8988T (cell line): ENCODE data around the gene PEX16.

Source experiments
- DNase-seq: peaks from one replicate; pipeline ENCODE4 v3.0.0; 2011

PEX16 gene

DNA sequence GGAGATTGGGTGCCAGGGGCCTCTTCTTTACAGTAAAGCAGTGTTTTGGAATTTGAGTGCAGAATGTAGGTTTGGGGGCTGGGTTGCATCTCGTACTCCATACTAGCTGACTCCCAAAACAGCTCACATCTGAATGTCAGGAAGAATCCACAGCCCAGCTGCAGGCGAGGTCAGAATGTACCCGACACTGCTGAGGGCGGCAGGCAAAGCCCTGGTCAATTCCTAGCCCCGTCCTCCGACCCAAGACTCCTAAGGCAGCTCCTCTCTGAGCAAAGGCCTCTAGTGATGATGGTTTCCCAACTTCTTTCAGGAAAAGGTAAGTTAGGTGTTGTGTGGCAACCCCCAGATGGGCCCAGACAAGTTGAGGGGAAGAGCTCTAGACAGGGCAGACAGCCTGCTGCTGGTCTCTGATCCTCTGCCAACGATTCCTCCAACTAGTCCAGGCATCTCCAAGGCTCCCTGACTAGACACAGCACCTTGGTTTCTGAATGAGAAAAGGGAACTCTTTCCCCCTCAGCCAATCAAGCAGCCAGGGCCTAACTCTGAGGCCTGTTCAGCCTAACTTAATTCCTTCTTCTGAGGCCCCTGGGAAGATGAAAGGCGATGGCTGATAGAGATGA lies 13.4 kb upstream of the PEX16 start:
- no peak for DNase-seq

DNA sequence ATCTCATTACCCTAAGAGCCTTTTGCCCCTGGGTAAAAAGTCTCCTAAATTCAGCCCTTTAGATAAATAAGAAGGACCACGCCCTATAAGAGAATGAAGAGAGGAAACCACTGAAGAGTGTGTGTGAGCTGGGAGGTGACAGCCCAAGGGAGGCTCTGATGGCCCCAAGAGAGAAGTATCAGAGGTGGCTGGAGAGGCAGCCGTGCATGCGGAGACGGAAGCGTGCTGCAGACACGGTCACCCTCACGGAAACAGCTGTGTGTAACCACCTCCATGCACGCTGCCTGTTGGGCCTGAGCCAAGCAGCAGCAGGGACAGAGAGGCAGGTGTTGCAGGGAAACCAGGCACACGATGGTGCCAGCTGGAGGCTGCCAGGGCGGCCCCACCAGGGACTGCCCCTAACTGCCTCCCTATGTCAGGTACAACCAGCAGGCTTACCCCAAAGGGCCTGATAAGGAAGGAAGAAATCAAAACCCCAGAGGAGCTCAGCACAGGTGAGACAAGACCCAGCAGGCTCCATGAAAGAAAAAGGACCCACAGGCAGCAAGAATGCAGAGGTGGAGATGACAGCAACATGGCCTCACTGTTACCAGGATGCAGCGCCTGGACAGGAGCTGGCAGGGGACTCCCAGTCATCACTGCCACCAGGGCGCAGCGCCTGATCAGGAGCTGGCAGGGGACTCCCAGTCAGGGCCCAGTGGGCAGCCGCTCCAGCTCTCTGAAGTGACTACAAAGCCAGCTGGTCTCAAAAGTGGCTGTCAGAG lies 12.5 kb upstream of the PEX16 start:
- no peak for DNase-seq

DNA sequence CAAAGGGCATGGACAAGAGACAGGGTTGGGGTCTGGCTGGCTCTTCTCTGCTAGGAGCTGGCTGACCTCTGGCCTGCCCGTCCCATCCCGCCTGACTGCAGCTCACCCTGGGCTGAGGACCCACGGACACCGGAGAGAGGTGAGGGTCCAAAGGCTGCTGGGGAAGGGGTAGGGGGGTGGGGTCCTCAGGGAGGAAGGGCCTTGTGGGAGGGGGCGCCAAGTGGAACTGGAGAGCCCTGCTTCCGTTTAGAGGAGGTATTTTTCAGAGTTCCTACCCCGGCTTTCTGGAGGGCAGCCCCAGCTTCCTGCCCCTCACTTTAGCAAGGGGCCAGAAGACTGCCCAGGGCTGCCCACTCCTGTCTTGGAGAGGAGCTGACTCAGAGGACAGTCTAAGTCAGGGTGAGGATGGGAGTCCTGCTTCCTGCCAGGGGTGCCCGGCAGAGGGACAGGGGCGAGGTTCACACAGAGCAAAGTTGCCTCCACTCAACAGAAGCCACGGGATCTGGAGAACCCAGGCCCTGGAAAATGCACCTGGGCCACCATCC lies 11.9 kb upstream of the PEX16 start:
- peak; percentile 51 for DNase-seq

DNA sequence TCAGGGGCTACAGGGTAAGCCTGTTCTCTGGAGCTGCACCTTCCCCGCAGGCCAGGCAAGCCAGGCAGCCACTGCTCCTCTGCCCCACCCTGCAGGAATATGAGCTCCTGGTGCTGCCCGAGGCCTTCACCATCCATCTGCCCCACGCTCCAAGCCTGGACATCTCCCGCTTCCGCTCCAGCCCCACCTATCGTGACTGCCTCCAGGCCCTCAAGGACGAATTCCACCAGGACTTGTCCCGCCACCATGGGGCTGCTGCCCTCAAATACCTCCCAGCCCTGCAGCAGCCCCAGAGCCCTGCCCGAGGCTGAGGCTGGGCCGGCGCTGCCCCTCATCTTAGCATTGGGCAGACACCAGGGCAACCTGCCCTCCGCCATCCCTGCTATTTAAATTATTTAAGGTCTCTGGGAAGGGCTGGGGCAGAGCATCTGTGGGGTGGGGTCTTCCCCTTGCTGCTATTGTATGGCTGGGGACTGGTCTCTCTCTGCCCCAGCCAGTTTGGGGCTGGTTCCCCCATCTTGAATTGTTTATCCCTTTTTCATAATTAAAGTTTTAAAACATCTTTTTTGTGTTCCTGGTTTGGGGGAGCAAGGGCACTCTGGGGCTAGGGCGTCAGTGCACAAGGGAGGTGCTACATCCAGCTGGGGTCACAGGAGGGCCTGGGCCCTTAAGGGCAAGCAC lies 11.0 kb upstream of the PEX16 start:
- no peak for DNase-seq

DNA sequence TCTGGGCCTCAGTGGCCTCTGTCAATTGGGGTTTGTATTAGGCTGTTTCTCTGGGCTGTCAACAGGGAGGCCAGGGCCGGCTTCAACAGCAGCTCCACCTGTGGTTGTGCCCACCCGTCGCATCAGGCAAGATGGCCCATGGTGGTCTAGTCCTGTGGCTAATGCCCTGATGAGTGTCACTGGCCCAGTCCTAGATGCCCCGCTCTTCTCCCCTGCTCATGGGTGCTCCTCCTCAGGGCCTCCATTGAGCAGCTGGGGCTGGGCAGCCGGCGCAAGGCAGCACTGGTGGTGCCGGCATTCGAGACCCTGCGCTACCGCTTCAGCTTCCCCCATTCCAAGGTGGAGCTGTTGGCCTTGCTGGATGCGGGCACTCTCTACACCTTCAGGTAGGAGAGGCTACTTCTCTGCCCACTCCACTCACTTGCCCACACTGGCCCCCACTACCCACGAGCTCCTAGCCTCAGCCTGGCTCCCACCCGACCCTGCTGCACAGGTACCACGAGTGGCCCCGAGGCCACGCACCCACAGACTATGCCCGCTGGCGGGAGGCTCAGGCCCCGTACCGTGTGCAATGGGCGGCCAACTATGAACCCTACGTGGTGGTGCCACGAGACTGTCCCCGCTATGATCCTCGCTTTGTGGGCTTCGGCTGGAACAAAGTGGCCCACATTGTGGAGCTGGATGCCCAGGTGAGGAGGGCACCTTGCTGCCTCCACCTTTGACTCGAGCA lies 10.2 kb upstream of the PEX16 start:
- peak; percentile 38 for DNase-seq

DNA sequence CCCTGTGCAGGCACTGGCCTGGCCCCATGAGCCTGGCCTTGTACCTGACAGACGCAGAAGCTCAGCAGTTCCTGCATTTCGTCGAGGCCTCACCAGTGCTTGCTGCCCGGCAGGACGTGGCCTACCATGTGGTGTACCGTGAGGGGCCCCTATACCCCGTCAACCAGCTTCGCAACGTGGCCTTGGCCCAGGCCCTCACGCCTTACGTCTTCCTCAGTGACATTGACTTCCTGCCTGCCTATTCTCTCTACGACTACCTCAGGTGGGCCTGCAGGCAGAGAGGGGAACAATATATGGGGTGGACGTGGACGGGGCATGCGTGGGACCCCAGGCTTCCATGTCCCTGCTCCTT lies 9.6 kb upstream of the PEX16 start:
- DNase-seq = no peak

DNA sequence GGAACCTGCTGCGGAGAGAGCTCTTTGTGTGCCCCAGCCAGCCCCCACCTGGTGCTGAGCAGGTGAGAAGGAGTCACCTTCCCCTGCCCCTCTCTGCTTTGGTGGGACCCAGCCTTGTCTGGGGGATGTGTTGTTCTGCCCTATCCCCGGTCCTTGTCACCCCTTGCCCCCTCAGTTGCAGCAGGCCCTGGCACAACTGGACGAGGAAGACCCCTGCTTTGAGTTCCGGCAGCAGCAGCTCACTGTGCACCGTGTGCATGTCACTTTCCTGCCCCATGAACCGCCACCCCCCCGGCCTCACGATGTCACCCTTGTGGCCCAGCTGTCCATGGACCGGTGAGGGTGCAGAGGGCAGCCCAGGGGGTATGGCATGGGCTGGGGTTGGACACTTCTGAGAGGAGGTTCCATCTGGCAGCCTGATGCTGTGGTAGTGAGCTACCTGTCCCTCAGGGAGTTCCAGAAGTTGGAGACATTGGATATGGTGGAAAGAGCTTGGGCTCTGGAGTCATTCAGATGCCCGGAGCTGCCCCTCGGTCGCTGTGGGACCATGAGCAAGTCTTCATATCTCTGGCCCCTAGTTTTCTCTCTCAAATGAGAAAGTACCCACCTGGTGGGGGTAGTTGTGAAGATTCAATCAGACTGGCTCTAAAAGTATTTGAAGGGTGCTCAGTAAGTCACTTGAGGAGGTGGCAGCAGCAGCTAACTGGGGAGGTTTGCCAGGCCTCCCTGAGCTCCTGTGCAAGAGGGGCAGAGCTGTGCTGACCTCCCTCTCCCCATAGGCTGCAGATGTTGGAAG lies 9.1 kb upstream of the PEX16 start:
- DNase-seq = peak; percentile 38

DNA sequence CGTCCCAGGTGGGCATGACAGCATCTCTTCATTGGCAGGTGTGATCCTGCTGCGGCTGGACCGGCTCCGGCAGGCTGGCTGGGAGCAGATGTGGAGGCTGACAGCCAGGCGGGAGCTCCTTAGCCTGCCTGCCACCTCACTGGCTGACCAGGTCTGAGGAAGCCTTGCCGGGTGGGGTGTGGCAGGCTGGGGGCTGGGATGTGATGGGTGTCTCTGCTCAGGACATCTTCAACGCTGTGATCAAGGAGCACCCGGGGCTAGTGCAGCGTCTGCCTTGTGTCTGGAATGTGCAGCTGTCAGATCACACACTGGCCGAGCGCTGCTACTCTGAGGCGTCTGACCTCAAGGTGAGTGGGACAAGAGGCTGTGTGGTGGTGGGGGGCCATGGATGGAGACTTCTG lies 8.3 kb upstream of the PEX16 start:
- peak; percentile 45 for DNase-seq

DNA sequence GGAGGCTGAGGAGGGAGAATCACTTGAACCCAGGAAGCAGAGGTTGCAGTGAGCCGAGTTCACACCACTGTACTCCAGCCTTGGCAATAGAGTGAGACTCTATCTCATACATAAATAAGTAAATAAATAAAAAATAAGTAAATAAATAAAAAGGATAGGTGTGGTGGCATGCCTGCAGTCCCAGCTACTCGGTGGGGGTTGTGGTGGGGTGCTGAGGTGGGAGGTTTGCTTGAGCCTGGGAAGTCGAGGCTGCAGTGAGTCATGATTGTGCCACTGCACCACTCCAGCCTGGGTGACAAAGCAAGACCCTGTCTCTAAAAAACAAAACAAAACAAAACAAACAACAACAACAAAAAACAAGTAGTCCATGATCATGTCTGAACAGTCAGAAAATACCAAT lies 7.9 kb upstream of the PEX16 start:
- DNase-seq = no peak

DNA sequence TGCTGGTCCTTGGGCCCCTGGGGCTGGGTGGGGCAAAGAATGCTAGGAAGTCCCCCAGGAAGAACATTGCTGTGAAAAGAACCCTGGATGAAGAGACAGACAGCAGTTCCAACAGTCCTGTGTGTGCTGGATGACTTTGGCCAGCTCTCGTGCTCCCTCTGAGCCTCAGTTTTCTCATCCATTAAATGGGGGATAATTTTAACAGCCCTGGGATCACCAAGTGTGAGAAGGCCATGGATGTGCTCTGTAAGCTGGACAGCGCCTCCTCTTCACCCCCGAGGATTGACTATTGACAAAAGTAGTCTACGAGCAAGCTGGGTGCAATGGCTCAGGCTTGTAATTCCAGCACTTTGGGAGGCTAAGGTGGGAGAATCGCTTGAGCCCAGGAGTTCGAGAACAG lies 7.2 kb upstream of the PEX16 start:
- DNase-seq = no peak

DNA sequence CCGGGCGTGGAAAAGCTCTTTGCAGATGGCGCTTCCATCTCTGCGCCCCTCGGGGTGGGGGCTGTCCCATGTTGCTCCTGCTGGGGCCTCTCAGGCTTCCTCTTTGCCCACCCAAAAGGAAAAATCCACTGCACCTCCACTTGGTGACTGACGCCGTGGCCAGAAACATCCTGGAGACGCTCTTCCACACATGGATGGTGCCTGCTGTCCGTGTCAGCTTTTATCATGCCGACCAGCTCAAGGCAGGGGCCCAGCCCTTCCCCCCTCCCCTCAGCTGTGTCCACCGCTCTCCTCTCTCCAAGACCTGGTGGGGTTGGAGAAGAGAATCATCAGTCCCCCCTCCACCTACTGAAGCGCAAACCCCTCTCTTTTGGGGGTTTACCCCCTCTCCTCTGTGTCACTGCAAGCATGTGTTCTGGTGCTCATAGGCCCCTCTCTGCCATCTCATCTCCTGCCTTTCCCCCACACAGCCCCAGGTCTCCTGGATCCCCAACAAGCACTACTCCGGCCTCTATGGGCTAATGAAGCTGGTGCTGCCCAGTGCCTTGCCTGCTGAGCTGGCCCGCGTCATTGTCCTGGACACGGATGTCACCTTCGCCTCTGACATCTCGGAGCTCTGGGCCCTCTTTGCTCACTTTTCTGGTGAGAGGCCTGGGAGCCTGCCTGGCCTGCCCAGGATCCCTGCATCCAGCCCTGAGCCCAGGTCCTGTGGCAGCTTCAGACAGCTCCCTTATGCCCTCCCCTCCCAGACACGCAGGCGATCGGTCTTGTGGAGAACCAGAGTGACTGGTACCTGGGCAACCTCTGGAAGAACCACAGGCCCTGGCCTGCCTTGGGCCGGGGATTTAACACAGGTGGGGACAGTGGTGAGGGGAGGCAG lies 6.6 kb upstream of the PEX16 start:
- DNase-seq = peak; percentile 79

DNA sequence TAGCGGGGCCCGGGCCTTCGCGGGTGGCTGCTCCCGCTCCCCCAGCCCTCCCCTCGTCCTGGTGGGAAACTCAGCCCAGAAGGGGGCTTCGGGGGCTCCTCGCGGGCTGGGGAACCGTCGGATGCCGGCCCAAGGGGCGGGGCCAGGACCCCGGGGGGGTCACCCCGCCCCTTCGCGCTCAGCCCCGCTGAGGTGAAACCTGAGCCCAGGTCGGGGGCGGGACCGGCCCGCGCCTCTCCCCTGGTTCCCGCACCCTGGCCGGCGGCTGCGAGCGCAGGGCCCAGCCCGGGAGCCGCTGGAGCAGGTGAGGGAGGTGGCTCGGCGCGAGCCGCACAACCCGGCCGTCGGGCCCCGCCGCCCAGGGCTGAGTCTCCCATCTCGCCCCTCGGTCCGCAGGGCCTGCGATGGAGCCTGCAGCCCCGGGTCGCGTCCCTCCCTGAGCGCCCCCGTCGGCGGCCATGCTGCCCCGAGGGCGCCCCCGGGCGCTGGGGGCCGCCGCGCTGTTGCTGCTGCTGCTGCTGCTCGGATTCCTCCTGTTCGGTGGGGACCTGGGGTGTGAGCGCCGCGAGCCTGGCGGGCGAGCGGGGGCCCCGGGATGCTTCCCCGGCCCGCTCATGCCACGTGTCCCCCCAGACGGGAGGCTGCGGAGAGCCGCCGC lies 4.9 kb upstream of the PEX16 start, which contains the start of gene LARGE2:
LARGE2 (plus strand) TSS at position 232 of the 658 bp plus-strand sequence; CDS start at position 459, 227 bp downstream.
- DNase-seq = peak; percentile 95

DNA sequence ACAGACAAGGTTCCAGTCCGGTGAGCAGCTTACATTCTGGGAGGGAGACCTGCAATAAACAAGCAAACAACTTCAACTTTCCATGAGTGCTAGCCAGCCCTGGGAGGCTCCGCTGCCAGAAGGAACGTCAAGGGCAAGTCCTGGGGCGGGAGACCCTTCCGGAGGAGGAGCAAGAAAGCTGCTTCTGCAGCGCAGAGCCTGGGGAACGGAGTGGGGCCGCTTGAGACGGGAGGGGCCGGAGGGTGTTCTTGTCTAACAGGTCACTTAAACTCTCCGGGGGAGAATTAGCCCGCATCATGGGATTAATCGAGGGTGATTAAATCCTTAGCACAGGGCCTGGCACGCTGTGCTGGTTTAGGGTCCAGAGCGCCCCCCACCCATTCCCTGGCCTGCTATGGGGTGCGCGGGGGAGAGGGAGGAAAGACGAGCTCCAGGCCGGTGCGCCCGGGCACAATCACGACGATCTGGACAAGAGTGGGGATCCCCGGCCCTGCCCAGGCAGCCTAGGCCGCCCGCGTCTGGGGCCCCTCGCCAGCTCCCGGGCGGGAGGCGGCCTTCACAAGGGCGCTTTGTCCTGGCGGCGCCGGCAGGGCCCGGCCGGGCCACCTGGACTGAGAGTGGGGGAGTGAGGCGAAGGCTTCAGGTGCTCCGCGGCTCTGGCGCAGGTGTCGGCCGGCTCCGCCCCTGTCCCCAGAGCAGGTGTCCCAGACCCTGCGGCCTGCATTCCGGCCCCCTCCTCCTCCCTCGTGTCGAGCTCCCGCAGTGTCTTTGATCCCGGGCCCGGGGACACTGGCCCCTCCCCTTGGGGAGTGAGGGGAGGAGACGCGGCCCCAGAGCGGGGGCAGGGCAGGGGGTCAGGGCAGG lies 4.1 kb upstream of the PEX16 start:
- peak; percentile 62 for DNase-seq

DNA sequence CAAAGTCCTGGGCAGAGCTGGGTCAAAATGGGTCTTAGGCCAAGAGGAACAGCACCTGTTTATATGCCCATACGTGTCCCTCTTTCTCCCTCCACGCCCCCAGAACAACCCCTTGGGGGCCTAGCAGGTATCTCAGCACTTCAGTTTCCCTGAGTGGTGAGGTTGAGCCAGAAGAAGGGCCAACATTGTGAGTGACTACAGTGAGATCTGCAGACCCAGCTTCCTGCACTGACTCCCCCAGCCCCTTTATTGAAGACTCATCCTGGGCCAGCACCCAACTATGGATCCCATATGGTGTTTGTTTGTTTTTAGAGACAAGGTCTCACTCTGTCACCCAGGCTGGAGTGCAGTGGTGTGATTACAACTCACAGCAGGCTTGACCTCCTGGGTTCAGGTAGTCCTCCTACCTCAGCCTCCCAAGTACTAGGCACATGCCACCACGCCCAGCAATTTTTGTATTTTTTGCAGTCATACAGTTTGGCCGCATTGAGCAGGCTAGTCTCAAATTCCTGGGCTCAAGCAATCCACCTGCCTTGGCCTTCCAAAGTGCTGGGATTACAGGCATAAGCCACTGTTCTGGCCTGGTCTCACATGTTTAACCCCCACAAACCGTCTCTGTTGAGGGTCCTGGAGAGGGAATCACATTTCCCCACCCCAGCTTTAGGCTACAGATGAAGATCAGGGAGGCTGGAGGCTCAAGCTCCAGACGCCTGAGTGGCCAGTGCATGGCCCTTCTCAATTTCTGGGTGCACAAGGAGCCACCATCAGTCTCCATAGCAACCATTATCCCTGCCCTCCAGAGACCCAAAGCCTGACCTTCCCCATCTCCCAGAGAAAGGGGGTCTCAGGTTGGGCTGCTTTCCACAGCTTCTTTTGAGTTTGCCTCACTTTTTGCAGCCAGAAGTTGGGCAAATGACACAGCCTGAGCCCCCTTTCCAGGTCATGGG lies 3.1 kb upstream of the PEX16 start:
- peak; percentile 19 for DNase-seq

DNA sequence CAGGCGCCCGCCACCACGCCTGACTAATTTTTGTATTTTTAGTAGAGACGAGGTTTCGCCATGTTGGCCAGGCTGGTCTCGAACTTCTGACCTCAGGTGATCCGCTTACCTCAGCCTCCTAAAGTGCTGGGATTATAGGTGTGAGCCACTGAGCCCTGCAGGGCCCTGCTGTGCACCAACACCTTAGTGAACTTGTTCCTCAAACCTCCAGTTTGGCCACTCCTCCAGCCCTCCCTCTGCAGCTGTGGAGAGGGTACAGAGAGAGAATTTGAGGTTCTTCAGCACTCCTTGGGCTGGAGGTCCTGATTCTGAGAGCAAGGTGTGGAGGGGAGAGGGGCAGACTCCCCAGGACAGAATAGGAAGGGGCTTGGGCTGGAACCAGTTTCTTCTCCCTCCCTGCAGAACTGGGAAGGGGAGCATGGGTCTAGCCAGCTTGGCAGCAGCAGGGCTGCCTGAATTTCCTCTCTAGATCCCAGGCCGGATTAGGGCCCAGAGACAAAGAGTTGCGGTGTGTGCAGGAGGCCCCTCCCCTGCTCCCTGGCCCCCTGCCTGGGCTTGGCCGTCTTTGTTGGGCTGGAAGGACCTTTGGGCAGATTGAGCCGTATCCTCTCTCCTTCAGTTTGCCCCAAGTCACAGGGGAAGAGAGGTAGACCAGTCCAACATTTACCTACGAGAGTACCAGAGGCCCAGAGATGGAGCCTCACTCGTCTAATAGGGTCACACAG lies 2.3 kb upstream of the PEX16 start:
- no peak for DNase-seq

DNA sequence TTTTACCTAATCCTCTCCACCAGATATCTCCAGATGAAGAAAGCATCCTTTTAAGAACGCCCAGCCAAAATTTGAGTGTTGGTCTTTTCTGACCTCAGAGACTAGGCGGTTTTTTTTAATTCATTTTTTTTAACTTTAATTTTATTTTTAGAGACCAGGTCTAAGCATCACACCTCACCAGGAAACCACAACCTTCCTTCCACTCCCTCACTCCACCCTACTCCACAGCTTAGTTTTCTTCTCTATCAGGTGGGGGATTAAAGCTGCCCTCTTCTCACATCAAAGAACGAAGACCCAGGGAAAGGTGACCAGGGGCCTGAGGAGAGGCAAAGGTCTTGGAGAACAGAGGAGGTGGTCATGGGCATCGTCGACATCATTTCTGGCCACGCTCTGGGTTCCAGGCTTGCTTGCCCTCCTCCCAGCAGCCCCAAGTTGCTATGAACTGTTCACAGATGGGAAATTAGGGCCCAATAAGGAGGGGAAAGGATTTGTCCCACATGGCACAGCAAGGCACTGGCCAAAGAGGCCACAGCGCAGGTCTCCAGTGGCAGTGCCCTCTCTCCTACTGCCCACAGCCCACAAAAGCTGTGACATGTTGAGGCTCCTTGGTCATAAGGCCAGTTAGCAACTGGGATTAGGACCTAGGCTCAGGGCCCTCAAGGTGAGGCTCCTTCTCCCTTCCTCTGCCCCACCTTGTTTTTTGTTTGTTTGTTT lies 1.4 kb upstream of the PEX16 start:
- peak; percentile 28 for DNase-seq

DNA sequence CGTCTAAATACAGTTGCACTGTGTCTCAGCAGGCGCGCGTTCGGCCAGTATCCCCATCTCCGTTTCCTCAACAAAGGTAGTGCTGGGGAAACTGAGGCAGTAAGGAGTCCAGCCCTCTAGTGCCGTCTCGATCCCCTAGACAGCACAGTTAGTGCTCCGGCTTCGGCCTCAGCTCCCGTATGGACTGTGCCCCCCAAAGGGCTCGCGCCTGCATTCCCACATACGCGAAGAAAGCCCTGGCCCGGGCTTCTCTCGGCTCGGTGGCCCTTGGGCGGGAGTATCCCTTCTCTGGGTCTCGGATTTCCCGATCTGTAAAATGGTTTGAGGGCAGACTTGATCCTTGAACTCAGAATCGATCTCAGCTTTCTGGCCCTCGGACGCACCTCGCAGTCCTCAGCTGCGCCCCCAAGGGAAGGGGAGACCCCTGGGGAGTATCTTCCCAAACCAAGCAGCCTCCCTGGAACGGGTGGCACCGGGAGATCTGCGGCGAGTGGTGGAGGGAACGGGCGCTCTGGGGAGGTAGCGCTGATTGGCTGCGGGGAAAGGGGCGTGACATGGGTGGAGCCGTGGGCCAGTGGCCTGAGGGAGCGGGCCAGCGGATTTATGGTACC lies 759 bp upstream of the PEX16 start:
- peak; percentile 99 for DNase-seq
